Activated naive CD8-positive, alpha-beta T cell treated with anti-CD3 and anti-CD28 coated beads, Interleukin-2, amount 50 U/mL, for 24 hours (primary cell): Measurements from ENCODE around the gene GPHA2.

Source experiments
- ATAC-seq: fragments of 150-1000 bp; cut with Tn5 transposase; one replicate; pipeline ENCODE4 v1.10.0; 2021
- DNase-seq: peaks from one replicate; pipeline ENCODE4 v3.0.0; 2021
- H3K27ac Mint-ChIP-seq: one replicate; pipeline ENCODE4 v1.8.0; 2021; ENCODE audit warnings: mild to moderate bottlenecking, mixed read lengths
- H3K27me3 Mint-ChIP-seq: one replicate; pipeline ENCODE4 v1.8.0; 2021; ENCODE audit warnings: mixed read lengths
- H3K36me3 Mint-ChIP-seq: one replicate; pipeline ENCODE4 v1.8.0; 2021; ENCODE audit warnings: low read depth, mixed read lengths
- H3K4me1 Mint-ChIP-seq: one replicate; pipeline ENCODE4 v1.8.0; 2021; ENCODE audit warnings: mixed read lengths
- H3K4me3 Mint-ChIP-seq: one replicate; pipeline ENCODE4 v1.8.0; 2021; ENCODE audit warnings: mild to moderate bottlenecking, moderate library complexity, mixed read lengths
- H3K9me3 Mint-ChIP-seq: one replicate; pipeline ENCODE4 v1.8.0; 2021; ENCODE audit warnings: mixed read lengths

Gene GPHA2

GRCh38 chr11:64936539-64936938, 846 bp upstream of the GPHA2 start:
- Mint-ChIP-seq H3K27ac (no peak overlapping the region), H3K36me3 (no peaks in the 10 kb centered on the region), H3K4me1 (no peaks in the 10 kb centered on the region), H3K27me3 (peaks cover 3% of the 10 kb centered on the region), H3K9me3 (no peaks in the 10 kb centered on the region), H3K4me3 (no peak overlapping the region)
- no peak for ATAC-seq
- no peak for DNase-seq

DNA sequence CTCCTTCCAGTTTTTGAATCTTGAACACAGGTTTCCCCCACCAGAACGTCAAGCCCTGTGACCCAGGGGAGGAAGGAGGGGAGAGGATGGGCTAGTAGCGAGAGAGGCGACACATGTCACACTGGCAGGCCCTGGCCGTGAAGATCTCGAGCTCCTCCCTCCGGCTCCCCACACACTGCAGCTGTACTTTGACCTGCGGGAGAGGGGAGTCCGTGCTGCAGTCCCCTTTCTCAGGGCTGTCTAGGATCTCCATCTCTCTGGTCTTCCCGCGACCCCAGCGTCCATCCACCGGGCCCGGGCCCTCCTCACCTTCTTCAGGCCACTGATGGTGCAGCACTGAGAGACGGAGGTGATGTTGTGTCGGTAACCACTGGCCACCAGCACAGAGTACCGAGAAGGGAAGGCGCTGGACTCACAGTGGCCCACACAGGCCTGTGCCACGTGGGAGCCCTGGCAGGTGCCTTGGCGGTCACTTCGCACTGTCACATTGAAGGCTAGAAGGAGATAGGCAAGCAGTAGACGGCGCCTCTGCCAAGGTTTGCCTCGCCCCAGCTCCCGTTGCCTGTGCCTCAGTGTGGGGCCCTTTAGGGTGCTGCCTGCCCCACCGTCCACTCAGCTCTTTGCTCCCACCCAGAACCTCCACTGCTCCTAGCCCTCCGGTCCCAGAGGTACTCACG, 873 bp downstream of the GPHA2 start:
- no peaks in the 10 kb centered on the region for H3K4me1 Mint-ChIP-seq
- DNase-seq: no peak
- no peaks in the 10 kb centered on the region for H3K27me3 Mint-ChIP-seq
- H3K4me3 Mint-ChIP-seq: no peak overlapping the region
- H3K36me3 Mint-ChIP-seq: no peaks in the 10 kb centered on the region
- no peaks in the 10 kb centered on the region for H3K9me3 Mint-ChIP-seq
- H3K27ac Mint-ChIP-seq: no peak overlapping the region
- ATAC-seq: no peak

- no peak overlapping the region for H3K27ac Mint-ChIP-seq
- H3K27me3 Mint-ChIP-seq: no peaks in the 10 kb centered on the region
- no peak for DNase-seq
- H3K9me3 Mint-ChIP-seq: no peaks in the 10 kb centered on the region
- H3K4me1 Mint-ChIP-seq: no peaks in the 10 kb centered on the region
- H3K4me3 Mint-ChIP-seq: no peak overlapping the region
- H3K36me3 Mint-ChIP-seq: no peaks in the 10 kb centered on the region
- ATAC-seq: no peak
Measured at GRCh38 chr11:64933935-64934681, 1.6 kb downstream of the GPHA2 start.

GRCh38 chr11:64933213-64933934, 2.3 kb downstream of the GPHA2 start:
- no peak for DNase-seq
- no peak for ATAC-seq
- Mint-ChIP-seq H3K9me3 (no peaks in the 10 kb centered on the region), H3K4me1 (no peaks in the 10 kb centered on the region), H3K36me3 (no peaks in the 10 kb centered on the region), H3K4me3 (no peak overlapping the region), H3K27me3 (no peaks in the 10 kb centered on the region), H3K27ac (no peak overlapping the region)

- Mint-ChIP-seq H3K27ac (no peak overlapping the region), H3K4me3 (no peak overlapping the region), H3K27me3 (no peaks in the 10 kb centered on the region), H3K9me3 (no peaks in the 10 kb centered on the region), H3K4me1 (no peaks in the 10 kb centered on the region), H3K36me3 (no peaks in the 10 kb centered on the region)
- no peak for ATAC-seq
- no peak for DNase-seq
Measured at GRCh38 chr11:64932324-64932723, 3.4 kb downstream of the GPHA2 start.

GRCh38 chr11:64931290-64931689, 4.4 kb downstream of the GPHA2 start:
- Mint-ChIP-seq H3K27me3 (no peaks in the 10 kb centered on the region), H3K4me3 (no peak overlapping the region), H3K9me3 (no peaks in the 10 kb centered on the region), H3K27ac (no peak overlapping the region), H3K4me1 (no peaks in the 10 kb centered on the region), H3K36me3 (no peaks in the 10 kb centered on the region)
- no peak for DNase-seq
- no peak for ATAC-seq

DNA sequence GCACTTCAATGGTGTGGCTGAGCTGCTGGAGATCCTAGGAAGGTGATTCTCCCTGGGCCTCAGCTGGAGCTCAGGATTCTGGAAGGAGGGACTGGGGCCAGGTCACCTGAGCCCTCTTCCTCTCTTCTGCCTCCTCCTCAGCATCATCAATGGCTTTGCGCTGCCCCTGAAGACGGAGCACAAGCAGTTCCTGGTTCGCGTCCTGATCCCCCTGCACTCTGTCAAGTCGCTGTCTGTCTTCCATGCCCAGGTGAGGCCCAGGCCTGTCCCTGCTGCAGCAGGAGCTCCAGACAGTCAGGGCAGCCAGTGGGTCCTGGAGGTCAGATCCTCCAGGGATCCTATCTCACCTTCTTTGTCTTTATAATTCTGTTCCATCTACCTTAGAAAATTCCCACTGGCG, 5.4 kb downstream of the GPHA2 start:
- DNase-seq: no peak
- no peaks in the 10 kb centered on the region for H3K9me3 Mint-ChIP-seq
- H3K4me1 Mint-ChIP-seq: peaks cover under 1% of the 10 kb centered on the region
- H3K27me3 Mint-ChIP-seq: no peaks in the 10 kb centered on the region
- H3K4me3 Mint-ChIP-seq: no peak overlapping the region
- no peak overlapping the region for H3K27ac Mint-ChIP-seq
- no peak for ATAC-seq
- no peaks in the 10 kb centered on the region for H3K36me3 Mint-ChIP-seq

GRCh38 chr11:64929625-64930024, 6.1 kb downstream of the GPHA2 start:
- ATAC-seq (no peak), DNase-seq (no peak)
- Mint-ChIP-seq H3K9me3 (no peaks in the 10 kb centered on the region), H3K27ac (no peak overlapping the region), H3K36me3 (no peaks in the 10 kb centered on the region), H3K4me1 (peaks cover 5% of the 10 kb centered on the region), H3K27me3 (no peaks in the 10 kb centered on the region), H3K4me3 (no peak overlapping the region)

DNA sequence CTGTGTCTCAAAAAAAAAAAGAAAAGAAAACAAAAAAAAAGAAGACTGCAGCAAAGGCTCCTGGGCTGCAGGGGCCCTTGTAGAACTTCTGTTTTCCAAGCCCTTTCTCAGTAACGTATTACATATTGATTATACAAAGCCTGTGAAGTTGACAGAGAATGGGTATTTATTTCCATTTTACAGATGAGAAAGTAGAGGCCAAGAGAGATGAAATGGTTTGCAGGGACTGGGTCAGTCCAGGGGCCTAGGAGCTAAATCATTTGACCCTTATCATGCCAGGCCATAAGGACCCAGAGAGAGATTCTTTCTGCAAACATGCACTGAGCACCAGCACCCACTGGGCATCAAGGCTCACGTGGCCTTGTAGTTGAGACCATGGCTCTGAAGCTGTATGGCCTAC, 6.7 kb downstream of the GPHA2 start:
- no peak overlapping the region for H3K4me3 Mint-ChIP-seq
- no peak overlapping the region for H3K27ac Mint-ChIP-seq
- H3K27me3 Mint-ChIP-seq: no peaks in the 10 kb centered on the region
- H3K9me3 Mint-ChIP-seq: no peaks in the 10 kb centered on the region
- peaks cover 10% of the 10 kb centered on the region for H3K4me1 Mint-ChIP-seq
- ATAC-seq (no peak), DNase-seq (no peak)
- H3K36me3 Mint-ChIP-seq: no peaks in the 10 kb centered on the region

DNA sequence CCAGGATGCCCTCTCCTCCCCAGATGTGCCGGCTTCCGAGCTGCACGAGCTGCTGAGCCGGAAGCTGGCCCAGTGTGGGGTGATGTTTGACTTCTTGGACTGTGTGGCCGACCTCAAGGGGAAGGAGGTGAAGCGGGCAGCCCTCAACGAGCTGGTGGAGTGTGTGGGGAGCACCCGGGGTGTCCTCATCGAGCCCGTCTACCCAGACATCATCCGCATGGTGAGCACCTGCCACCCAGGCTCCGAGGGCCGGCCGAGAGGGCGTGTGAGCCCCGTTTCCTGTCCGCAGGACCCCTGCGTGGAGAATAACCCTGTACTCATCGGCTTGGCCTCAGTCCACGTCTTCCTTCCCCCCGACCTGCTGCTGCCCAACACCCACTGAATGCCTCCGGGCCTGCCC, 9.0 kb downstream of the GPHA2 start:
- ATAC-seq: no peak
- H3K36me3 Mint-ChIP-seq: no peaks in the 10 kb centered on the region
- no peak for DNase-seq
- H3K27ac Mint-ChIP-seq: no peak overlapping the region
- H3K4me1 Mint-ChIP-seq: peaks cover 14% of the 10 kb centered on the region
- H3K27me3 Mint-ChIP-seq: no peaks in the 10 kb centered on the region
- no peak overlapping the region for H3K4me3 Mint-ChIP-seq
- no peaks in the 10 kb centered on the region for H3K9me3 Mint-ChIP-seq

GRCh38 chr11:64925536-64926436, 9.9 kb downstream of the GPHA2 start:
- Mint-ChIP-seq H3K27ac (peak overlapping the region; percentile 22), H3K4me3 (peak overlapping the region; percentile 87), H3K9me3 (no peaks in the 10 kb centered on the region), H3K4me1 (peaks cover 14% of the 10 kb centered on the region), H3K36me3 (no peaks in the 10 kb centered on the region), H3K27me3 (no peaks in the 10 kb centered on the region)
- DNase-seq (no peak), ATAC-seq (no peak)

DNA sequence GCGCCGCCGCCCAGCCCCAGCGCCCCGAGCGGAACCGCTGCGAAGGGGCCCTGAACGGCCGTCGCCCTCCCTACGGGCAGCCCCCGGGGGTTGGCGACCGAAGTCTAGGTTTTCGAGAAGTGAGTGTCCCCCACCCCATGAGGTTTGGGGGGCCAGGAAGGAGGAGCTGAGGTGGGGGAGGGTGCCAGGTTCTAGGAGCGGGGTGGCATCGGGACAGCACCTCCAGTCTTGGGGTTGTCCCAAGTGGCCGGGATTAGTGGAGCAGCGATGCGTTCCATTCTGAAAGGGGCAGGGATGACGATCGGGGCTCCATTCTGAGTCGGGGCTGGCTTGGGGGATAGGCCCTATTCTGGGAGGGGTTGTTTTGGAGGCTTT, 10.8 kb downstream of the GPHA2 start:
- no peaks in the 10 kb centered on the region for H3K36me3 Mint-ChIP-seq
- peak; percentile 22 for DNase-seq

DNA sequence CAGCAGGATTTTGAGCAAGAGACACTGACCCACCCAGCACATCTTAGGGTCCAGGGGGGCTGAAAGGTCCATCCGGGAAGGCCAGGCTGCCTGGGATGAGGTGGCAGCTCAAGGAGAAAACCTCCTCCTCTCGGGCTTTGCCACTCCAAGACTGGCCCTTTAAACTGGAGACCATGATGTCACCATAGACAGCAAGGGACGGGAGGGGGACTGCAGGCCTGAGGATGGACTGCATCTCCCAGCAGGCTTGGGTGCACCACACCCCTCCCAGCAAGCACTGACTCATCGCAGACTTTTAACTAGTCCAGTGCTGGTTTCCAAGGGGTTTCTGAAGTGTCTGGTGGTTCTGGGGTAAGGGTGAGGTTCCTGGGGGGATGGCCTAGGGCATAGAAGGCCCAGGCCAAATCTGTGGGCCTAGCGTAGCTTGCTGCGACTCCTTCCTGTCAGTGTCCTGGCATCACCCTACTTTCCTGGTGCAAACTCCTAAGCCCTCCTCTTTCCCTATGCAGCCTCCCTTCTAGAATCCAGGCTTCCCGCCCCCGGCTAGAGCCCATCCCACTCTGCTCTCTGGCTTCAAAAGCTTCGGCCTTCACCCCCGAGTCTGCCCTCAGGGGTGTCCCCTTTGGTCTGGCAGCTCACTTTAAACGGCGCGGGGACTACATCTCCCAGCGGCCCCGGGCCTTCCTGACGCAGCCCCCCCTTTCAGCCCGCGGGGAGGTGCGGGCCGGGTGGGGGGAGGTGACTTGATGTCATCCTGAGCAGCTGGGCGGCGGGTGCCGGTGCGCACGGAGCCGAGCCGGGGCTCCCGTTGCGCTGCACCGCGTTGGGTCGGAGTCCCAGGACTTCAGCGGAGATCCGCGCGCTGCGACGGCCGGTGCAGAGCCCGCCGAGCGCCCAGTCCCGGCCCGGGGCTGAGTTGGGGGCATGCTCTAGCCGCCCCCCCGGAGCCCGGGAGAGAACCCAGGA, 11.5 kb downstream of the GPHA2 start, which contains the start of gene PPP2R5B:
TSS of gene PPP2R5B (plus strand) at position 746 of the 966 bp plus-strand sequence. CDS start 1,046 bp downstream, outside the sequence.
- H3K27me3 Mint-ChIP-seq: no peaks in the 10 kb centered on the region
- ATAC-seq (peak; percentile 94), DNase-seq (peak; percentile 89)
- H3K9me3 Mint-ChIP-seq: no peaks in the 10 kb centered on the region
- no peaks in the 10 kb centered on the region for H3K36me3 Mint-ChIP-seq
- peak within 1 kb of the TSS; percentile 87 for H3K4me3 Mint-ChIP-seq
- peak within 1 kb of the TSS; percentile 97 for H3K27ac Mint-ChIP-seq
- peaks cover 14% of the 10 kb centered on the region for H3K4me1 Mint-ChIP-seq

More for the DNA sequence above, 10.8 kb downstream of the GPHA2 start:
- Mint-ChIP-seq H3K4me3 (peak overlapping the region; percentile 87), H3K27me3 (no peaks in the 10 kb centered on the region), H3K27ac (peak overlapping the region; percentile 22), H3K4me1 (peaks cover 14% of the 10 kb centered on the region), H3K9me3 (no peaks in the 10 kb centered on the region)
- no peak for ATAC-seq
